HFFc6 (cell line): Measurements from ENCODE around the gene DHRSX. TPM values are rescaled to one million over a fixed set of nuclear protein-coding genes. Genes with fewer than 3 reads are reported as not detected.
"Not testable (repeated sequence)": the region's sequence is repeated elsewhere in the genome, so short reads cannot be mapped to it uniquely, and the experiment has no call there.

Experiments used
- DNase-seq: peaks from one replicate; pipeline ENCODE4 v3.0.0-alpha.2; 2018
- H3K27ac Mint-ChIP-seq: 2 replicates; pipeline ENCODE4 v1.8.0; 2020; ENCODE audit warnings: mild to moderate bottlenecking, mixed read lengths
- H3K27me3 Mint-ChIP-seq: 2 replicates; pipeline ENCODE4 v1.8.0; 2021; ENCODE audit warnings: mild to moderate bottlenecking, moderate library complexity, mixed read lengths; ENCODE audit not compliant: insufficient read depth
- H3K36me3 Mint-ChIP-seq: 2 replicates; pipeline ENCODE4 v1.8.0; 2021; ENCODE audit warnings: low read depth, mixed read lengths
- H3K4me1 Mint-ChIP-seq: 2 replicates; pipeline ENCODE4 v1.8.0; 2020; ENCODE audit warnings: low read depth, mixed read lengths
- H3K4me3 Mint-ChIP-seq: 2 replicates; pipeline ENCODE4 v1.8.0; 2020; ENCODE audit warnings: mild to moderate bottlenecking, moderate library complexity, mixed read lengths
- H3K9me3 Mint-ChIP-seq: 2 replicates; pipeline ENCODE4 v1.8.0; 2020; ENCODE audit warnings: mild to moderate bottlenecking, mixed read lengths
- CTCF ChIP-seq: fragments of 200-600 bp; sonication (generic); IDR thresholded peaks from 2 replicates; pipeline ENCODE4 v1.5.0; 2021; ENCODE audit warnings: antibody characterized with exemption, mild to moderate bottlenecking
- total RNA-seq, 6 experiments: library from RNA; stranded (reverse); fragmentation: NEBNext Ultra II Directional; extraction: Animal tissue kit (Norgen Biotek cat#: 25700); gene quantifications; 2 replicates in 1 of 6; 3 replicates in 5 of 6; pipeline ENCODE4 v1.2.3, GENCODE V29; 2021

DHRSX gene
- total RNA-seq, 6 experiments from 2014 or later: 19.6 to 27.1 (median 22.9) TPM

GRCh38 chrX:2383144-2383543, 117.6 kb downstream of the DHRSX start:
- no peak for TF ChIP-seq CTCF
- Mint-ChIP-seq H3K9me3 (peaks cover 5% of the 10 kb centered on the region), H3K4me3 (no peak overlapping the region), H3K36me3 (peaks cover 18% of the 10 kb centered on the region), H3K27ac (no peak overlapping the region), H3K27me3 (no peaks in the 10 kb centered on the region; the same call in 1 of the 2 replicates), H3K4me1 (peaks cover 10% of the 10 kb centered on the region)
- no peak for DNase-seq

GRCh38 chrX:2382433-2383048, 118.2 kb downstream of the DHRSX start:
- H3K27ac Mint-ChIP-seq, H3K9me3 Mint-ChIP-seq, H3K4me1 Mint-ChIP-seq, DNase-seq, H3K27me3 Mint-ChIP-seq, H3K4me3 Mint-ChIP-seq: not testable (repeated sequence)
- H3K36me3 Mint-ChIP-seq: peaks cover 18% of the 10 kb centered on the region; the same call in 1 of the 2 replicates

- Mint-ChIP-seq H3K4me1 (peaks cover 10% of the 10 kb centered on the region; the same call in 1 of the 2 replicates), H3K36me3 (peaks cover 22% of the 10 kb centered on the region; the same call in 1 of the 2 replicates), H3K27ac (no peak overlapping the region), H3K27me3 (peaks cover 2% of the 10 kb centered on the region), H3K4me3 (no peak overlapping the region), H3K9me3 (no peaks in the 10 kb centered on the region)
- no peak for DNase-seq
- no peak for TF ChIP-seq CTCF
These were observed 124.6 kb downstream of the DHRSX start for GRCh38 chrX:2376166-2376565.

- peak; percentile 54 for DNase-seq
- Mint-ChIP-seq H3K9me3 (no peaks in the 10 kb centered on the region), H3K27me3 (peaks cover 2% of the 10 kb centered on the region), H3K4me1 (peaks cover 18% of the 10 kb centered on the region), H3K4me3 (no peak overlapping the region), H3K27ac (no peak overlapping the region), H3K36me3 (peaks cover 18% of the 10 kb centered on the region; the same call in 1 of the 2 replicates)
- TF ChIP-seq CTCF: no peak
These were observed 126.7 kb downstream of the DHRSX start for GRCh38 chrX:2374086-2374485.

- Mint-ChIP-seq H3K4me3 (no peak overlapping the region), H3K4me1 (peaks cover 18% of the 10 kb centered on the region), H3K27ac (no peak overlapping the region), H3K9me3 (no peaks in the 10 kb centered on the region), H3K36me3 (peaks cover 15% of the 10 kb centered on the region; the same call in 1 of the 2 replicates), H3K27me3 (peaks cover 2% of the 10 kb centered on the region; the same call in 1 of the 2 replicates)
- no peak for TF ChIP-seq CTCF
- DNase-seq: no peak
These were observed 127.2 kb downstream of the DHRSX start for GRCh38 chrX:2373615-2374014.

GRCh38 chrX:2371026-2371711, 129.6 kb downstream of the DHRSX start:
- Mint-ChIP-seq H3K9me3 (no peaks in the 10 kb centered on the region), H3K27ac (no peak overlapping the region), H3K36me3 (peaks cover 8% of the 10 kb centered on the region; the same call in 1 of the 2 replicates), H3K4me1 (peaks cover 18% of the 10 kb centered on the region), H3K4me3 (peak overlapping the region; percentile 50; the same call in 1 of the 2 replicates), H3K27me3 (peaks cover 2% of the 10 kb centered on the region; the same call in 1 of the 2 replicates)
- peak; percentile 27 for DNase-seq
- no peak for TF ChIP-seq CTCF
